ENCODE measurements around the gene ZNF503.
A peak's percentile ranks its signal among the peaks of the same experiment; 100 is the strongest.

Gene ZNF503

GRCh38 chr10:75406462-75407223 is 5.1 kb upstream of the ZNF503 start:
- DNase-seq: no peak

- no peak for DNase-seq
Measured at GRCh38 chr10:75405598-75406461, 4.3 kb upstream of the ZNF503 start.

GRCh38 chr10:75404815-75405597 is 3.4 kb upstream of the ZNF503 start:
- no peak for DNase-seq

GRCh38 chr10:75403939-75404814 is 2.6 kb upstream of the ZNF503 start:
- DNase-seq: no peak

- DNase-seq: peak; percentile 54
Measured at GRCh38 chr10:75403144-75403938, 1.8 kb upstream of the ZNF503 start.

GRCh38 chr10:75402486-75403143 is 1.1 kb upstream of the ZNF503 start:
- DNase-seq: peak; percentile 59

GRCh38 chr10:75400771-75401568 is 594 bp downstream of the ZNF503 start:
- DNase-seq: no peak

GRCh38 chr10:75400163-75400770 is 1.3 kb downstream of the ZNF503 start:
- DNase-seq: no peak

- no peak for DNase-seq
Measured at GRCh38 chr10:75399461-75400162, 2.0 kb downstream of the ZNF503 start.

GRCh38 chr10:75398692-75399460 is 2.7 kb downstream of the ZNF503 start:
- DNase-seq: no peak

GRCh38 chr10:75398200-75398691 is 3.3 kb downstream of the ZNF503 start:
- DNase-seq: no peak

GRCh38 chr10:75397496-75398199 is 3.9 kb downstream of the ZNF503 start:
- no peak for DNase-seq

- DNase-seq: no peak
Measured at GRCh38 chr10:75396631-75397495, 4.7 kb downstream of the ZNF503 start.

GRCh38 chr10:75395932-75396630 is 5.5 kb downstream of the ZNF503 start:
- no peak for DNase-seq
